Measurements from ENCODE around the gene ANGPTL7. TPM values are rescaled to one million over a fixed set of nuclear protein-coding genes. Genes with fewer than 3 reads are reported as not detected.

ANGPTL7 gene
- total and polyA plus RNA-seq, 7 donors = 0.10 to 1.6 (median 0.83) TPM

DNA sequence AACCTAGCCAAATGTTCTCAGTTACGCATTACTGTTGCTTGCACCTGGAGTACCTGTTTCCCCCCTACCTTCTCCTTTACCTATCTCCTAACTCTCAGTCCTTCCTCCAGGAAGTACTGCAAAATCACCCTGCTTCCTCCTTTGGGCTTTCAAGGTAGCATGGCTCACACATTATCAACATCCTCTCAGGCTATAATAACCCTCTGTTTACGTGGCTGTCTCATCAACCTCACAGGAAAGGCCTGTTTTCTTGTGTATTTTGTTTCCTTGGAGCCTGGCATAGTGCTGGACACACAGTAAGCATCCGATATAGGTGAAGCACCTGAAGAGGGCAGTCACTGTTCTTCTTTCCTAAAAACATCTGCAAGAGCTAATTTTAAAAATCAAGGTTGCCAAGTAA lies 32.7 kb upstream of the ANGPTL7 start:
- peaks cover 32% of the 10 kb centered on the region for H3K4me1 ChIP-seq
- peak overlapping the region; percentile 84 for H3K27ac ChIP-seq
- ATAC-seq = no peak
- no peak overlapping the region for H3K4me3 ChIP-seq
- H3K9me3 ChIP-seq = no peaks in the 10 kb centered on the region
- no peaks in the 10 kb centered on the region for H3K27me3 ChIP-seq (ENCODE audit: insufficient read depth in 3 of 3, low read length in 2 of 3)
- peaks cover 3 to 48% of the 10 kb centered on the region in 2 donors for H3K36me3 ChIP-seq (ENCODE audit: insufficient read depth in 1 of 2, low read depth in 1 of 2)
- intact Hi-C loops (cut with DNase I) = no loop called here
- TF ChIP-seq, protein P1, sequence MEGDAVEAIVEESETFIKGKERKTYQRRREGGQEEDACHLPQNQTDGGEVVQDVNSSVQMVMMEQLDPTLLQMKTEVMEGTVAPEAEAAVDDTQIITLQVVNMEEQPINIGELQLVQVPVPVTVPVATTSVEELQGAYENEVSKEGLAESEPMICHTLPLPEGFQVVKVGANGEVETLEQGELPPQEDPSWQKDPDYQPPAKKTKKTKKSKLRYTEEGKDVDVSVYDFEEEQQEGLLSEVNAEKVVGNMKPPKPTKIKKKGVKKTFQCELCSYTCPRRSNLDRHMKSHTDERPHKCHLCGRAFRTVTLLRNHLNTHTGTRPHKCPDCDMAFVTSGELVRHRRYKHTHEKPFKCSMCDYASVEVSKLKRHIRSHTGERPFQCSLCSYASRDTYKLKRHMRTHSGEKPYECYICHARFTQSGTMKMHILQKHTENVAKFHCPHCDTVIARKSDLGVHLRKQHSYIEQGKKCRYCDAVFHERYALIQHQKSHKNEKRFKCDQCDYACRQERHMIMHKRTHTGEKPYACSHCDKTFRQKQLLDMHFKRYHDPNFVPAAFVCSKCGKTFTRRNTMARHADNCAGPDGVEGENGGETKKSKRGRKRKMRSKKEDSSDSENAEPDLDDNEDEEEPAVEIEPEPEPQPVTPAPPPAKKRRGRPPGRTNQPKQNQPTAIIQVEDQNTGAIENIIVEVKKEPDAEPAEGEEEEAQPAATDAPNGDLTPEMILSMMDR (IDR thresholded peaks at IDR 0.05) = no peak
- WGBS, 3 donors = 59 to 82% (median 66%) methylated on average over 3 of the region's 3 CpGs
- DNase-seq = no peak

DNA sequence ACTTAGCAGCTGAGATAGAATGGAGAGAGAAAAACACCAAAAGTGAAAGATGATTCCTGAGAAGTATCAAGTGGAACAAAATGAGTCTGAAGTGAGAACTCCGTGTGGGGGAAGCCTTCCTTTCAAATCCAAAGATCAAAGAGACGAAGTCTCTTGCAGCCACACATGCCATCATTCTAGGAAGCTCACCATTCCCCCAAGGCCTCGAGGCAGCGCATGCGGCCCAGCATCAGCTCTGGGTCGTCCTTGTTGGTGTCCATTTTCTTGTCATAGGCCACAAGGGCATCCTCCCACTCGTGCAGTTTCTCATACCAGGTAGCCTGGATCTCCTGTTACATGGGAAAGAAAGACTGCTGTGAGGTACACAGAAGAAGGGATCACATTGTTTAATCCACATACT lies 32.2 kb upstream of the ANGPTL7 start:
- Histone ChIP-seq H3K27ac (peak overlapping the region; percentile 84), H3K36me3 (ENCODE audit: insufficient read depth in 1 of 2, low read depth in 1 of 2) (peaks cover 3 to 46% of the 10 kb centered on the region in 2 donors), H3K4me1 (peaks cover 32% of the 10 kb centered on the region), H3K4me3 (no peak overlapping the region), H3K9me3 (no peaks in the 10 kb centered on the region), H3K27me3 (ENCODE audit: insufficient read depth in 3 of 3, low read length in 2 of 3) (no peaks in the 10 kb centered on the region)
- ATAC-seq = no peak
- TF ChIP-seq, protein P1 (IDR thresholded peaks at IDR 0.05) = no peak
- intact Hi-C loops (cut with DNase I) = no loop called here
- 74 to 83% (median 75%) methylated on average over 7 of the region's 7 CpGs for WGBS, 3 donors
- no peak for DNase-seq

DNA sequence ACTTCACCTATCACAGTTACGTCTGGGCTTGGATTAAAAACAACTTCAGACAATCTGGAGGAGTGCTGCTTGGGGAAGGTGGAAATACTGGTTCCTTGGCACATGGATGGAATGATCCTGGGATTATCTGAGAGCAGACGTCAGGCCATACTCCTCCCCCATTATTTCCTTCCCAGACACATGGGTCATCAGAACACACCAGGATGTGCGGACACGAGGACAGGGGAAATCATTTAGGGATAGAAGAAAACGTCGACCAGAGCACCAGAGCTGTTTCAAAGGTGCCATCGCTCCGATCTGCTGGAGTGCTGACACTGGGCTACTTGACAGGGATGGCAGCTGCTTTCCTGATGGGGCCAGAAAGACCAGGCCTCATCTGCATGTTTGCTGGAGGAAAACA lies 31.8 kb upstream of the ANGPTL7 start:
- ATAC-seq = peak; percentile 25 to 60 (median 52)
- H3K9me3 ChIP-seq = no peaks in the 10 kb centered on the region
- no peak overlapping the region for H3K4me3 ChIP-seq
- peaks cover 3 to 42% of the 10 kb centered on the region in 2 donors for H3K36me3 ChIP-seq (ENCODE audit: insufficient read depth in 1 of 2, low read depth in 1 of 2)
- H3K27ac ChIP-seq = peak overlapping the region; percentile 84
- WGBS, 3 donors = 14 to 23% (median 17%) methylated on average over 8 of the region's 8 CpGs
- no peak for DNase-seq
- intact Hi-C loops (cut with DNase I) = no loop called here
- TF ChIP-seq, protein P1 (IDR thresholded peaks at IDR 0.05) = no peak
- peaks cover 32% of the 10 kb centered on the region for H3K4me1 ChIP-seq
- H3K27me3 ChIP-seq (ENCODE audit: insufficient read depth in 3 of 3, low read length in 2 of 3) = no peaks in the 10 kb centered on the region

GRCh38 chr1:11157867-11158266 lies 31.3 kb upstream of the ANGPTL7 start:
- TF ChIP-seq, protein P1 (IDR thresholded peaks at IDR 0.05) = no peak
- 2 to 9% (median 3%) methylated on average over 2 of the region's 2 CpGs for WGBS, 3 donors
- Histone ChIP-seq H3K27me3 (ENCODE audit: insufficient read depth in 3 of 3, low read length in 2 of 3) (no peaks in the 10 kb centered on the region), H3K4me1 (peaks cover 32% of the 10 kb centered on the region), H3K9me3 (no peaks in the 10 kb centered on the region), H3K4me3 (no peak overlapping the region), H3K27ac (peak overlapping the region; percentile 84), H3K36me3 (ENCODE audit: insufficient read depth in 1 of 2, low read depth in 1 of 2) (peaks cover 3 to 38% of the 10 kb centered on the region in 2 donors)
- ATAC-seq (peak; percentile 93 to 97 (median 95)), DNase-seq (peak; percentile 73 to 85)
- intact Hi-C loops (cut with DNase I) = no loop called here

- H3K4me1 ChIP-seq = peaks cover 32% of the 10 kb centered on the region
- intact Hi-C loops (cut with DNase I) = no loop called here
- ATAC-seq = peak in 3 of 4 donors; percentile 18 to 30 (median 29)
- 46 to 87% (median 50%) methylated on average over 3 of the region's 3 CpGs for WGBS, 3 donors
- H3K27ac ChIP-seq = peak overlapping the region; percentile 84
- H3K36me3 ChIP-seq (ENCODE audit: insufficient read depth in 1 of 2, low read depth in 1 of 2) = peaks cover 3 to 33% of the 10 kb centered on the region in 2 donors
- no peaks in the 10 kb centered on the region for H3K27me3 ChIP-seq (ENCODE audit: insufficient read depth in 3 of 3, low read length in 2 of 3)
- TF ChIP-seq, protein P1 (IDR thresholded peaks at IDR 0.05) = no peak
- no peak for DNase-seq
- no peak overlapping the region for H3K4me3 ChIP-seq
- H3K9me3 ChIP-seq = no peaks in the 10 kb centered on the region
Observed at GRCh38 chr1:11158291-11158690, 30.9 kb upstream of the ANGPTL7 start.

Measured in psoas muscle (tissue), 8 donors.